GM23338 (cell line): ENCODE results near the gene MYOD1. TPM values are rescaled to one million over a fixed set of nuclear protein-coding genes. Genes with fewer than 3 reads are reported as not detected.
A peak's percentile ranks its signal among the peaks of the same experiment; 100 is the strongest.

Source experiments
- ATAC-seq: fragments of 200-7000 bp; cut with Tn5 transposase; 3 replicates; pipeline ENCODE4 v1.9.1; 2020
- DNase-seq: peaks from one replicate; pipeline ENCODE4 v3.0.0-alpha.2; 2015; ENCODE audit warnings: low spot score
- H2AFZ ChIP-seq: fragments of 200-600 bp; sonication (generic); 2 replicates; pipeline ENCODE4 v1.8.0; 2016; ENCODE audit warnings: antibody characterized with exemption, mild to moderate bottlenecking, moderate library complexity
- H3F3A ChIP-seq: fragments of 200-600 bp; sonication (generic); replicated peaks from 2 replicates; pipeline ENCODE4 v1.8.0; 2017; ENCODE audit warnings: antibody characterized with exemption, mixed run types, low read depth
- H3K27ac ChIP-seq: fragments of 200-600 bp; sonication (generic); 2 replicates; pipeline ENCODE4 v1.6.1; 2016; ENCODE audit warnings: low read depth
- H3K27me3 ChIP-seq: fragments of 200-600 bp; sonication (generic); 2 replicates; pipeline ENCODE4 v1.8.0; 2016; ENCODE audit warnings: mild to moderate bottlenecking, mixed run types, moderate library complexity; ENCODE audit not compliant: insufficient read depth
- H3K36me3 ChIP-seq: fragments of 200-600 bp; sonication (generic); 2 replicates; pipeline ENCODE4 v1.8.0; 2016; ENCODE audit warnings: mild to moderate bottlenecking; ENCODE audit not compliant: insufficient read depth
- H3K4me1 ChIP-seq: fragments of 200-600 bp; sonication (generic); 2 replicates; pipeline ENCODE4 v1.8.0; 2016; ENCODE audit warnings: mild to moderate bottlenecking, moderate library complexity; ENCODE audit not compliant: insufficient read depth
- H3K4me2 ChIP-seq: fragments of 200-600 bp; sonication (generic); 2 replicates; pipeline ENCODE4 v1.7.1; 2017; ENCODE audit warnings: mixed run types
- H3K4me3 ChIP-seq: fragments of 200-600 bp; sonication (generic); 2 replicates; pipeline ENCODE4 v1.6.1; 2016; ENCODE audit warnings: mixed run types
- H3K79me2 ChIP-seq: fragments of 200-600 bp; sonication (generic); replicated peaks from 2 replicates; pipeline ENCODE4 v1.8.0; 2017; ENCODE audit warnings: mild to moderate bottlenecking; ENCODE audit not compliant: insufficient read depth
- H3K9me2 ChIP-seq: fragments of 200-600 bp; sonication (generic); 2 replicates; pipeline ENCODE4 v1.8.0; 2017; ENCODE audit not compliant: insufficient read depth
- H4K20me1 ChIP-seq: fragments of 200-600 bp; sonication (generic); replicated peaks from 2 replicates; pipeline ENCODE4 v1.8.0; 2017; ENCODE audit warnings: mild to moderate bottlenecking; ENCODE audit not compliant: insufficient read depth
- H3K27ac Mint-ChIP-seq: 2 replicates; pipeline ENCODE4 v1.8.0; 2020; ENCODE audit warnings: inconsistent platforms, mild to moderate bottlenecking, moderate library complexity, mixed read lengths
- H3K27me3 Mint-ChIP-seq: 3 replicates; pipeline ENCODE4 v1.8.0; 2022; ENCODE audit warnings: low read depth, mild to moderate bottlenecking, moderate library complexity, mixed read lengths, inconsistent platforms; ENCODE audit not compliant: insufficient read depth, poor library complexity
- H3K36me3 Mint-ChIP-seq: 3 replicates; pipeline ENCODE4 v1.8.0; 2021; ENCODE audit warnings: low read depth, mild to moderate bottlenecking, inconsistent platforms, moderate library complexity, mixed read lengths
- H3K4me1 Mint-ChIP-seq: 3 replicates; pipeline ENCODE4 v1.8.0; 2020; ENCODE audit warnings: mild to moderate bottlenecking, inconsistent platforms, mixed read lengths
- H3K4me3 Mint-ChIP-seq: 3 replicates; pipeline ENCODE4 v1.8.0; 2021; ENCODE audit warnings: moderate library complexity, mild to moderate bottlenecking, inconsistent platforms, mixed read lengths
- H3K9me3 Mint-ChIP-seq: 3 replicates; pipeline ENCODE4 v1.8.0; 2020; ENCODE audit warnings: moderate library complexity, mild to moderate bottlenecking, inconsistent platforms, mixed read lengths
- CTCF ChIP-seq, 2 experiments: fragments of 200-600 bp in 1 of 2; sonication (generic) in 1 of 2; conservative IDR thresholded peaks; 2 replicates each; pipeline versions ENCODE4 v1.5.1 to v1.6.1; 2016 to 2017; ENCODE audit warnings: antibody characterized with exemption in 2 of 2, low read depth in 2 of 2, mild to moderate bottlenecking in 2 of 2, moderate library complexity in 1 of 2
- EZH2phosphoT487 ChIP-seq: fragments of 200-600 bp; sonication (generic); IDR thresholded peaks from one replicate; pipeline ENCODE4 v1.8.1; 2018; ENCODE audit warnings: antibody characterized with exemption; ENCODE audit not compliant: unreplicated experiment
- JUNB ChIP-seq: IDR thresholded peaks from one replicate; pipeline ENCODE4 v1.6.1; 2016; ENCODE audit warnings: antibody characterized with exemption; ENCODE audit not compliant: unreplicated experiment
- NANOG ChIP-seq: IDR thresholded peaks from 2 replicates; pipeline ENCODE4 v1.6.1; 2016; ENCODE audit warnings: antibody characterized with exemption, borderline replicate concordance
- POLR2AphosphoS5 ChIP-seq: IDR thresholded peaks from 2 replicates; pipeline ENCODE4 v1.6.1; 2016; ENCODE audit warnings: antibody characterized with exemption, low read depth
- REST ChIP-seq: IDR thresholded peaks from one replicate; pipeline ENCODE4 v1.6.1; 2018; ENCODE audit warnings: antibody characterized with exemption; ENCODE audit not compliant: unreplicated experiment
- ZNF331 ChIP-seq: fragments of 250-450 bp; sonication (Bioruptor Pico); IDR thresholded peaks from 2 replicates; pipeline ENCODE4 v1.5.0; 2020; ENCODE audit warnings: low read depth, mild to moderate bottlenecking, moderate library complexity
- ZNF462 ChIP-seq: fragments of 250-450 bp; sonication (Bioruptor Pico); IDR thresholded peaks from 2 replicates; pipeline ENCODE4 v1.5.0; 2020; ENCODE audit warnings: mild to moderate bottlenecking, moderate library complexity
- polyA plus RNA-seq: library from polyadenylated mRNA; unstranded; fragments of >200 nt; fragmentation: Nextera tagmentation; extraction: Ambion mirVana; gene quantifications from 2 replicates; pipeline ENCODE4 v1.2.1, GENCODE V29; 2016
- total RNA-seq: library from RNA; depleted of rRNA; stranded (reverse); fragments of >200 nt; shearing (Covaris generic); gene quantifications from 2 replicates; pipeline ENCODE4 v1.2.3, GENCODE V29; 2014

Gene MYOD1
- total and polyA plus RNA-seq, 2 experiments from 2014 or later, result not detected

GRCh38 chr11:17684550-17684949 lies 34.8 kb upstream of the MYOD1 start (continued):
- TF ChIP-seq JUNB, result no peak
- TF ChIP-seq EZH2phosphoT487, result no peak
- no peak for TF ChIP-seq CTCF (conservative IDR thresholded peaks at IDR 0.05; ENCODE audit: low read depth in 2 of 2)

GRCh38 chr11:17686231-17686980 lies 33.0 kb upstream of the MYOD1 start:
- no peaks in the 10 kb centered on the region for H3K4me1 ChIP-seq
- no peak for DNase-seq
- H3K4me2 ChIP-seq, result no peak overlapping the region
- Mint-ChIP-seq H3K4me3 (no peak overlapping the region), H3K4me1 (no peaks in the 10 kb centered on the region; the same call in 2 of the 3 replicates), H3K27me3 (peaks cover 3% of the 10 kb centered on the region), H3K9me3 (no peaks in the 10 kb centered on the region), H3K27ac (no peak overlapping the region), H3K36me3 (no peaks in the 10 kb centered on the region)
- H3K27ac ChIP-seq, result no peak overlapping the region
- no peaks in the 10 kb centered on the region for H3K36me3 ChIP-seq
- no peak overlapping the region for H3K4me3 ChIP-seq
- H3K9me2 ChIP-seq, result no peaks in the 10 kb centered on the region
- ATAC-seq, result peak; percentile 84
- no peaks in the 10 kb centered on the region for H3K79me2 ChIP-seq
- peaks cover 11% of the 10 kb centered on the region; the same call in 1 of the 2 replicates for H3K27me3 ChIP-seq
- no peaks in the 10 kb centered on the region for H4K20me1 ChIP-seq
- H2AFZ ChIP-seq, result peak overlapping the region; percentile 47
- H3F3A ChIP-seq, result no peaks in the 10 kb centered on the region
- no peak for TF ChIP-seq CTCF (conservative IDR thresholded peaks at IDR 0.05; ENCODE audit: low read depth in 2 of 2)
- no peak for TF ChIP-seq JUNB
- no peak for TF ChIP-seq ZNF462
- no peak for TF ChIP-seq NANOG
- no peak for TF ChIP-seq REST
- no peak for TF ChIP-seq POLR2AphosphoS5
- TF ChIP-seq ZNF331 (CRISPR knock-in tag), result no peak
